Measurements from ENCODE around the gene MB21D2.
"Not testable (repeated sequence)": the region's sequence is repeated elsewhere in the genome, so short reads cannot be mapped to it uniquely, and the experiment has no call there.

Gene MB21D2

DNA sequence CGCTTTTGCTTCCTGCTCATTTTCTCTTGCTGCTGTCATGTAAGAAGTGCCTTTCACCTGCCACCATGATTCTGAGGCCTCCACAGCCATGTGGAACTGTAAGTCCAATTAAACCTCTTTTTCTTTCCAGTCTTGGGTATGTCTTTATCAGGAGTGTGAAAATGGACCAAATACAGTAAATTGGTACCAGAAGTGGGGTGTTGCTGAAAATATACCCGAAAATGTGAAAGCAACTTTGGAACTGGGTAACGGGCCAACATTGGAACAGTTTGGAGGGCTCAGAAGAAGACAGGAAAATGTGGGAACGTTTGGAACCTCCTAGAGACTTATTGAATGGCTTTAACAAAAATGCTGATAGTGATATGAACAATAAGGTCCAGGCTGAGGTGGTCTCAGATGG, 143.3 kb downstream of the MB21D2 start:
- not testable (repeated sequence) for H3K9me3 ChIP-seq (ENCODE audit: insufficient read depth, low read depth, low read length); H2AK5ac ChIP-seq (ENCODE audit: low read length); H3K4me3 ChIP-seq (ENCODE audit: low read depth, low read length); H3K4ac ChIP-seq (ENCODE audit: low read depth, low read length); H3K4me2 ChIP-seq (ENCODE audit: low read length); H3K23ac ChIP-seq (ENCODE audit: low read length); H4K8ac ChIP-seq (ENCODE audit: low read depth, low read length); H2BK120ac ChIP-seq (ENCODE audit: insufficient read depth, low read length, poor library complexity); H3K79me1 ChIP-seq (ENCODE audit: low read length); H3K18ac ChIP-seq (ENCODE audit: low read length); DNase-seq; H3K27me3 ChIP-seq (ENCODE audit: insufficient read depth, low read length); H2AFZ ChIP-seq (ENCODE audit: insufficient read depth, low read length, poor library complexity); H2BK5ac ChIP-seq (ENCODE audit: low read depth, low read length, poor library complexity); H3K36me3 ChIP-seq (ENCODE audit: control insufficient read depth in 1 of 2, insufficient read depth in 2 of 2, low read length in 2 of 2); H3K4me1 ChIP-seq (ENCODE audit: control insufficient read depth in 1 of 2, insufficient read depth in 2 of 2, low read length in 2 of 2); H4K91ac ChIP-seq (ENCODE audit: low read depth, low read length); H4K12ac ChIP-seq (ENCODE audit: low read depth, low read length); H3K27ac ChIP-seq (ENCODE audit: low read depth, low read length); H2BK12ac ChIP-seq (ENCODE audit: low read length); H3K79me2 ChIP-seq (ENCODE audit: control insufficient read depth, insufficient read depth, low read length, poor library complexity); H3K9ac ChIP-seq (ENCODE audit: low read length); H3K14ac ChIP-seq (ENCODE audit: low read length)
- WGBS (ENCODE audit: extremely low coverage, insufficient coverage, insufficient read length) = no CpG with 5 or more reads among the region's 4 CpGs

DNA sequence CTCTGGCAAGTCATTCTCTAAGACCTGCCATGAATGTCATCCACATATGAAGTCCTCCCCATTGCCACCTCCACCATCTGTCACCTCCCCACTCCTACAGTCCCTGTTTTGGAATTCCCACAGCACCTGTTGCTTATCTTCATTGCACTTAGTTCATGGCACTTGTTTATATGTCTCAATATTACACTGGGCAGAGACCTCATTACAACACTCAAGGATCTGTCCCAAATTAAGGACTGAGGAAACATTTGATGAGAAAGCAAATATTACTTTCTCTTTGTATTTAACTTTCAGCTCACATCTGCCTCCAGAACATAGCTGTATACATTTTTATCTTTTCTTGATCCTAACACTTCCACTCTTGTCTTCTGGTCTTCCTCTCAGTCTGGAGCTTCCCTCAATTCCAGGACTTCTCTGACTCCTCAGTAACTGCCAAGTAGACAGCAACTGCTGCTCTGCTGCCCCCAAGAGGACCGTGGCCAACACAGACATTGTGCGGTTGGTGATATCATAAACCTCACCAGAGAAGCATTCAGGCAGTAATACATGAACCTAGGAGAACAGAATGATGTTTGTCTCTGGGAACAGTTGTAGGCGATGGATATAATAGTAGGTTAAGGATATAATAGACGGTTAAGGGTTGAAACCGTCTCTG, 145.3 kb downstream of the MB21D2 start:
- Histone ChIP-seq H3K79me2 (ENCODE audit: control insufficient read depth, insufficient read depth, low read length, poor library complexity) (no peaks in the 10 kb centered on the region), H3K9ac (ENCODE audit: low read length) (no peak overlapping the region), H2BK12ac (ENCODE audit: low read length) (no peak overlapping the region), H2BK5ac (ENCODE audit: low read depth, low read length, poor library complexity) (no peak overlapping the region), H2AFZ (ENCODE audit: insufficient read depth, low read length, poor library complexity) (no peak overlapping the region), H4K8ac (ENCODE audit: low read depth, low read length) (no peak overlapping the region), H3K14ac (ENCODE audit: low read length) (no peak overlapping the region), H3K36me3 (ENCODE audit: control insufficient read depth in 1 of 2, insufficient read depth in 2 of 2, low read length in 2 of 2) (peaks cover 0 to 2% of the 10 kb centered on the region in 2 experiments), H3K27me3 (ENCODE audit: insufficient read depth, low read length) (no peaks in the 10 kb centered on the region), H4K12ac (ENCODE audit: low read depth, low read length) (no peak overlapping the region), H3K23ac (ENCODE audit: low read length) (no peak overlapping the region), H2AK5ac (ENCODE audit: low read length) (no peak overlapping the region), H3K4me1 (ENCODE audit: control insufficient read depth in 1 of 2, insufficient read depth in 2 of 2, low read length in 2 of 2) (no peaks in the 10 kb centered on the region), H2BK120ac (ENCODE audit: insufficient read depth, low read length, poor library complexity) (no peak overlapping the region), H3K79me1 (ENCODE audit: low read length) (no peaks in the 10 kb centered on the region), H3K27ac (ENCODE audit: low read depth, low read length) (no peak overlapping the region), H3K18ac (ENCODE audit: low read length) (no peak overlapping the region), H4K91ac (ENCODE audit: low read depth, low read length) (no peak overlapping the region), H3K9me3 (ENCODE audit: insufficient read depth, low read depth, low read length) (peaks cover 2% of the 10 kb centered on the region), H3K4me3 (ENCODE audit: low read depth, low read length) (no peak overlapping the region), H3K4me2 (ENCODE audit: low read length) (no peak overlapping the region), H3K4ac (ENCODE audit: low read depth, low read length) (no peak overlapping the region)
- DNase-seq = peak; percentile 11 to 61
- 100% methylated on average over 2 of the region's 5 CpGs for WGBS (ENCODE audit: extremely low coverage, insufficient coverage, insufficient read length)

DNA sequence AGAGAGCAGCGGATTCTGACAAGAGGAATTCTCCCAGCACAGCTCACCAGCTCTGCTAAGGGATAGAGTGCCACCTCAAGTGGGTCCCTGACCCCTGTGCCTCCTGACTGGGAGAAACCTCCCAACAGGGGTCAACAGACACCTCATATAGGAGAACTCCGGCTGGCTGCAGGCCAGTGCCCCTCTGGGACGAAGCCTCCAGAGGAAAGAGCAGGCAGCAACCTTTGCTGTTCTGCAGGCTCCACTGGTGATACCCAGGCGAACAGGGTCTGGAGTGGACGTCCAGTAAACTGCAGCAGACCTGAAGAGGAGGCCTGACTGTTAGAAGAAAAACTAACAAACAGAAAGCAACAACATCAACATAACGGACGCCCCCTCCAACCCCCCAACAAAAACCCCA, 159.0 kb downstream of the MB21D2 start:
- no peak overlapping the region for H2BK12ac ChIP-seq (ENCODE audit: low read length)
- H3K4me3 ChIP-seq (ENCODE audit: low read depth, low read length) = no peak overlapping the region
- H3K9me3 ChIP-seq (ENCODE audit: insufficient read depth, low read depth, low read length) = no peaks in the 10 kb centered on the region
- H3K79me2 ChIP-seq (ENCODE audit: control insufficient read depth, insufficient read depth, low read length, poor library complexity) = no peaks in the 10 kb centered on the region
- no peak overlapping the region for H3K4ac ChIP-seq (ENCODE audit: low read depth, low read length)
- no peak overlapping the region for H2AK5ac ChIP-seq (ENCODE audit: low read length)
- WGBS (ENCODE audit: extremely low coverage, insufficient coverage, insufficient read length) = no CpG with 5 or more reads among the region's 7 CpGs
- no peak overlapping the region for H4K91ac ChIP-seq (ENCODE audit: low read depth, low read length)
- no peak overlapping the region for H2BK120ac ChIP-seq (ENCODE audit: insufficient read depth, low read length, poor library complexity)
- no peaks in the 10 kb centered on the region for H3K79me1 ChIP-seq (ENCODE audit: low read length)
- no peak overlapping the region for H3K23ac ChIP-seq (ENCODE audit: low read length)
- H3K27ac ChIP-seq (ENCODE audit: low read depth, low read length) = no peak overlapping the region
- no peak for DNase-seq
- no peak overlapping the region for H4K12ac ChIP-seq (ENCODE audit: low read depth, low read length)
- H3K27me3 ChIP-seq (ENCODE audit: insufficient read depth, low read length) = no peaks in the 10 kb centered on the region
- H2AFZ ChIP-seq (ENCODE audit: insufficient read depth, low read length, poor library complexity) = no peak overlapping the region
- no peaks in the 10 kb centered on the region for H3K4me1 ChIP-seq (ENCODE audit: control insufficient read depth in 1 of 2, insufficient read depth in 2 of 2, low read length in 2 of 2)
- H2BK5ac ChIP-seq (ENCODE audit: low read depth, low read length, poor library complexity) = no peak overlapping the region
- peaks cover 0 to 2% of the 10 kb centered on the region in 2 experiments for H3K36me3 ChIP-seq (ENCODE audit: control insufficient read depth in 1 of 2, insufficient read depth in 2 of 2, low read length in 2 of 2)
- H4K8ac ChIP-seq (ENCODE audit: low read depth, low read length) = no peak overlapping the region
- H3K18ac ChIP-seq (ENCODE audit: low read length) = no peak overlapping the region
- H3K4me2 ChIP-seq (ENCODE audit: low read length) = no peak overlapping the region
- no peak overlapping the region for H3K14ac ChIP-seq (ENCODE audit: low read length)
- no peak overlapping the region for H3K9ac ChIP-seq (ENCODE audit: low read length)

DNA sequence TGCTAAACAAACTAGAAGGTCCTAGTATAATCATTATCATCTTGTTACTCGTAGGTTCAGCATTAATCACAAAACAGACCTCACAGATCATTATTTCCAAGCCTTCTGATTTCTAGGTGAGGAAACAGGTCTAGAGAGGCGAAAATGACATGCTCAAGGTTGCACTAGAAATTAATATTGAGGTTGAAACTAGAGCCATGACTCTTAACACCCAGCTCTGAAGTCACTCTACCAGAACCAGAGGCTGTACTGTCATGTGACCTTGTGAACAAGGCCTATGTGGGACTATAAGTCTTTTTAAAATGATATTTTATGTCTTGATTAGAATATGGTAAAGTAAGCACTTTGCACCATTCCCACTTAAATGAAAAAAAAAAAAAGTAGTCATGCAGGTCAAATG, 166.5 kb downstream of the MB21D2 start:
- H2BK12ac ChIP-seq (ENCODE audit: low read length) = no peak overlapping the region
- no peak overlapping the region for H3K18ac ChIP-seq (ENCODE audit: low read length)
- no peak overlapping the region for H3K4ac ChIP-seq (ENCODE audit: low read depth, low read length)
- no peak overlapping the region for H3K9ac ChIP-seq (ENCODE audit: low read length)
- H2BK120ac ChIP-seq (ENCODE audit: insufficient read depth, low read length, poor library complexity) = no peak overlapping the region
- no peak overlapping the region for H4K91ac ChIP-seq (ENCODE audit: low read depth, low read length)
- no CpG with 5 or more reads among the region's 2 CpGs for WGBS (ENCODE audit: extremely low coverage, insufficient coverage, insufficient read length)
- no peak overlapping the region for H3K14ac ChIP-seq (ENCODE audit: low read length)
- DNase-seq = no peak
- H3K9me3 ChIP-seq (ENCODE audit: insufficient read depth, low read depth, low read length) = no peaks in the 10 kb centered on the region
- no peak overlapping the region for H4K8ac ChIP-seq (ENCODE audit: low read depth, low read length)
- H2BK5ac ChIP-seq (ENCODE audit: low read depth, low read length, poor library complexity) = no peak overlapping the region
- no peak overlapping the region for H3K4me3 ChIP-seq (ENCODE audit: low read depth, low read length)
- H3K23ac ChIP-seq (ENCODE audit: low read length) = no peak overlapping the region
- no peak overlapping the region for H3K27ac ChIP-seq (ENCODE audit: low read depth, low read length)
- H4K12ac ChIP-seq (ENCODE audit: low read depth, low read length) = no peak overlapping the region
- no peak overlapping the region for H2AK5ac ChIP-seq (ENCODE audit: low read length)
- no peaks in the 10 kb centered on the region for H3K79me1 ChIP-seq (ENCODE audit: low read length)
- H3K79me2 ChIP-seq (ENCODE audit: control insufficient read depth, insufficient read depth, low read length, poor library complexity) = no peaks in the 10 kb centered on the region
- no peaks in the 10 kb centered on the region for H3K4me1 ChIP-seq (ENCODE audit: control insufficient read depth in 1 of 2, insufficient read depth in 2 of 2, low read length in 2 of 2)
- H3K27me3 ChIP-seq (ENCODE audit: insufficient read depth, low read length) = no peaks in the 10 kb centered on the region
- no peak overlapping the region for H2AFZ ChIP-seq (ENCODE audit: insufficient read depth, low read length, poor library complexity)
- H3K36me3 ChIP-seq (ENCODE audit: control insufficient read depth in 1 of 2, insufficient read depth in 2 of 2, low read length in 2 of 2) = no peaks in the 10 kb centered on the region
- H3K4me2 ChIP-seq (ENCODE audit: low read length) = no peak overlapping the region
